SK-N-MC (cell line): ENCODE results near the gene TMEM218.

Experiments
- DNase-seq: peaks from one replicate; pipeline ENCODE4 v3.0.0-alpha.2; 2011; ENCODE audit warnings: low read depth, low spot score
- H3K27ac ChIP-seq: fragments of 200-600 bp; sonication (generic); 2 replicates; pipeline ENCODE4 v1.5.1; 2016; ENCODE audit warnings: mixed run types
- H3K36me3 ChIP-seq: fragments of 200-600 bp; sonication (generic); 2 replicates; pipeline ENCODE4 v1.6.1; 2017; ENCODE audit warnings: antibody characterized with exemption, low read length, mixed read lengths; ENCODE audit not compliant: insufficient read depth
- H3K4me3 ChIP-seq: fragments of 200-600 bp; sonication (generic); 2 replicates; pipeline ENCODE4 v1.5.1; 2016
- H3K9ac ChIP-seq: fragments of 200-600 bp; sonication (generic); 2 replicates; pipeline ENCODE4 v1.8.0; 2017; ENCODE audit warnings: mixed run types, mixed read lengths; ENCODE audit not compliant: insufficient read length
- H3K9me3 ChIP-seq: fragments of 200-600 bp; sonication (generic); 2 replicates; pipeline ENCODE4 v1.6.1; 2017; ENCODE audit warnings: low read depth, mild to moderate bottlenecking, antibody characterized with exemption, low read length, moderate library complexity, mixed read lengths
- EZH2 ChIP-seq: fragments of 200-600 bp; sonication (generic); IDR thresholded peaks from one replicate; pipeline ENCODE4 v1.6.1; 2017; ENCODE audit warnings: antibody characterized with exemption
- FOXP2 ChIP-seq: optimal IDR thresholded peaks from 2 replicates; pipeline ENCODE3; 2011; ENCODE audit warnings: mild to moderate bottlenecking, moderate library complexity; ENCODE audit not compliant: insufficient read depth; ENCODE audit errors: extremely low read length, control extremely low read depth
- POLR2AphosphoS5 ChIP-seq: IDR thresholded peaks from 2 replicates; pipeline ENCODE4 v1.6.1; 2012; ENCODE audit warnings: mild to moderate bottlenecking, low read depth, low read length, borderline replicate concordance

Gene TMEM218

DNA sequence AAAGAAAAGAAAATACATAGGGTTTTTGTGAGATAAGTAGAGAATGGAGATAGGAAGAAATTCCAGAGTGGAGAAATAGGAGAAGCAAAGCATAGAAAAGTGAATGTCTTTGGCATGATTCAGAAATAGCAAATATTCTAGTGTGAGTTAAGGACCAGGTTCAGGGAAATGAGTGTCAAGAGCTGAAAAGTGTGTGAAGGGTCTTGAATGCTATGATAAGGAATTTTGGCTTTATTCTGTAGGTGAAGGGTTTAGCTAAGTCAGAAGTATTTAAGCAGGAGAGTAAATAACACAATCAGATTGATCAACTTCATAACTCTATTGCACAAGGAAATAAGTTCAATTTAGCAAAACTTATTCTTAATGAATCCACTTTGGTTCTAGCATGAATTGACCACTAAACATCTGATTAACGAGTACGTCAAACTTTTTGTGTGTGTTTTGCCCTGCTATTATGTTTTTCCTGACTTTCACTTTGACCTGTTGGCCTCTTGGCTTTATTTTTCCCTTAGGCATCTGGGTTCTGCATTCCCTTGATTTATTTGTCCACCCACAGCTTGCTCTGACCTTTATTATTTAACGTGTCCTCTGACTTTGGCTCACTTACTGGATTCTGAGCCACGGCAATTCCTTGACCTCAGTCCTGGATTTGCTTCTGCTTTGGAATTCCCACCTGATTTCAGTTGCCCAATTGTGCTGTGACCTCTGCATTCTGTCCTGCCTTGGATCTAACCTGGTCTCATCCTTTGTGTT is 11.9 kb upstream of the TMEM218 start:
- Histone ChIP-seq H3K9me3 (no peaks in the 10 kb centered on the region), H3K4me3 (peak overlapping the region; percentile 46), H3K9ac (no peak overlapping the region), H3K27ac (no peak overlapping the region), H3K36me3 (no peaks in the 10 kb centered on the region)
- TF ChIP-seq EZH2, result no peak
- no peak for TF ChIP-seq FOXP2
- TF ChIP-seq POLR2AphosphoS5, result no peak
- DNase-seq, result no peak

GRCh38 chr11:125117429-125117828 is 6.0 kb upstream of the TMEM218 start:
- Histone ChIP-seq H3K4me3 (no peak overlapping the region), H3K9ac (no peak overlapping the region), H3K9me3 (no peaks in the 10 kb centered on the region), H3K36me3 (no peaks in the 10 kb centered on the region), H3K27ac (no peak overlapping the region)
- no peak for DNase-seq
- TF ChIP-seq FOXP2, result no peak
- no peak for TF ChIP-seq POLR2AphosphoS5
- no peak for TF ChIP-seq EZH2

DNA sequence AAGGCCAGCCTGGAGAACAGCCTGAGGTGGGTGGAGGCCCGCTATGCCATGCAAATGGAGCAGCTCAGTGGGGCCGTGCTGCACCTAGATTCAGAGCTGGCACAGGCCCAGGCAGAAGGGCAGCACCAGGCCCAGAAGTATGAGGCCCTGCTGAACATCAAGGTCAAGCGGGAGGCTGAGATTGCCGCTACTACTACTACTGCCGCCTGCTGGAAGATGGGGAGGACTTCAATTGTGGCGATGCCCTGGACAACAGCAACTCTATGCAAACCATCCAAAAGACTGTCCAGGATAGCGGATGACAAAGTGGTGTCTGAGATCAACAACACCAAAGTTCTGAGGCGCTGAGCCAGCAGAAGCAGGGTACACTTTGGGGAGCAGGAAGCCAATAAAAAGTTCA is 3.1 kb upstream of the TMEM218 start:
- TF ChIP-seq POLR2AphosphoS5 (no peak), FOXP2 (no peak), EZH2 (no peak)
- Histone ChIP-seq H3K27ac (no peak overlapping the region), H3K4me3 (no peak overlapping the region), H3K9ac (no peak overlapping the region), H3K9me3 (no peaks in the 10 kb centered on the region), H3K36me3 (no peaks in the 10 kb centered on the region)
- no peak for DNase-seq

- Histone ChIP-seq H3K9ac (no peak overlapping the region), H3K4me3 (peak overlapping the region; percentile 82), H3K27ac (no peak overlapping the region), H3K9me3 (no peaks in the 10 kb centered on the region), H3K36me3 (no peaks in the 10 kb centered on the region)
- TF ChIP-seq EZH2 (no peak), POLR2AphosphoS5 (no peak)
- no peak for DNase-seq
These were observed 780 bp upstream of the TMEM218 start for GRCh38 chr11:125112208-125112604.

- Histone ChIP-seq H3K9ac (peak overlapping the region; percentile 61), H3K4me3 (peak overlapping the region; percentile 82), H3K27ac (no peak overlapping the region), H3K9me3 (no peaks in the 10 kb centered on the region), H3K36me3 (no peaks in the 10 kb centered on the region)
- no peak for DNase-seq
- TF ChIP-seq FOXP2, result no peak
- TF ChIP-seq EZH2, result no peak
- TF ChIP-seq POLR2AphosphoS5, result no peak
These were observed 454 bp downstream of the TMEM218 start for GRCh38 chr11:125111001-125111342.

- Histone ChIP-seq H3K4me3 (peak overlapping the region; percentile 82), H3K36me3 (no peaks in the 10 kb centered on the region), H3K9me3 (no peaks in the 10 kb centered on the region), H3K9ac (peak overlapping the region; percentile 61), H3K27ac (no peak overlapping the region)
- DNase-seq, result no peak
- TF ChIP-seq POLR2AphosphoS5 (no peak), FOXP2 (no peak), EZH2 (no peak)
These were observed 920 bp downstream of the TMEM218 start for GRCh38 chr11:125110506-125110905.

- DNase-seq, result no peak
- H3K4me3 ChIP-seq, result no peak overlapping the region
- no peaks in the 10 kb centered on the region for H3K9me3 ChIP-seq
- TF ChIP-seq EZH2, result no peak
- no peak for TF ChIP-seq POLR2AphosphoS5
- TF ChIP-seq FOXP2, result no peak
- no peaks in the 10 kb centered on the region for H3K36me3 ChIP-seq
- no peak overlapping the region for H3K27ac ChIP-seq
- no peak overlapping the region for H3K9ac ChIP-seq
These were observed 3.0 kb downstream of the TMEM218 start for GRCh38 chr11:125108469-125108868.

DNA sequence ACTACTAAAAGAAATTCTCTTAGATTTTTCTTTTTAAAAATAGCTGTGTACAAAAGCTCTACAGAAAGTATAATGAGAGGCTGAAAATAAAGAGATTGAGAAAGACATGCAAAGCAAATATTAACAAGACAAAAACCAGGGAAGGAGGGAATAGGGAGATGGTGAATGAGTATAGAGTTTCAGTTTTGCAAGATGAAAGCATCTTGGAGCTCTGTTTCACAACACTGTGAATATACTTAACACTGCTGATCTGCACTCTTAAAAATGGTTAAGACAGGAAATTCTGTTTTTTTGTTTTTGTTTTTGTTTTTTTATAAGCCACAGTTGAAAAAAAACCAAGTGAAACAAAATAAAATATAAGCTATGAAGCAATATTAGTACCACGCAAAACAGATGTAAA is 5.5 kb downstream of the TMEM218 start:
- no peak overlapping the region for H3K27ac ChIP-seq
- H3K4me3 ChIP-seq, result no peak overlapping the region
- DNase-seq, result no peak
- H3K9ac ChIP-seq, result no peak overlapping the region
- no peaks in the 10 kb centered on the region for H3K9me3 ChIP-seq
- no peak for TF ChIP-seq POLR2AphosphoS5
- no peak for TF ChIP-seq FOXP2
- TF ChIP-seq EZH2, result no peak
- peaks cover 4% of the 10 kb centered on the region for H3K36me3 ChIP-seq

GRCh38 chr11:125102510-125102909 is 8.9 kb downstream of the TMEM218 start:
- Histone ChIP-seq H3K9ac (no peak overlapping the region), H3K9me3 (no peaks in the 10 kb centered on the region), H3K4me3 (no peak overlapping the region), H3K36me3 (peaks cover 11% of the 10 kb centered on the region), H3K27ac (no peak overlapping the region)
- TF ChIP-seq POLR2AphosphoS5, result no peak
- TF ChIP-seq EZH2, result no peak
- no peak for TF ChIP-seq FOXP2
- no peak for DNase-seq
